ENCODE measurements around the gene TEKT3. TPM values are rescaled to one million over a fixed set of nuclear protein-coding genes. Genes with fewer than 3 reads are reported as not detected.

Gene TEKT3
- total and polyA plus RNA-seq, 9 of the 15 experiments (the other 6 are each of a cell fraction or from before 2014, with no cell fraction given), result not detected

GRCh38 chr17:15364615-15365014 lies 23.2 kb upstream of the TEKT3 start:
- Histone ChIP-seq H3K79me2 (ENCODE audit: control insufficient read depth, insufficient read depth, low read length) (no peaks in the 10 kb centered on the region), H3K27me3 (ENCODE audit: control insufficient read depth in 2 of 2, insufficient read depth in 2 of 2, low read length in 2 of 2) (no peaks in the 10 kb centered on the region), H3K4me1 (replicated peaks in 1 of 2; ENCODE audit: control insufficient read depth in 2 of 2, insufficient read depth in 2 of 2, low read length in 2 of 2) (no peaks in the 10 kb centered on the region; a peak in 2 of 5 replicates), H4K20me1 (replicated peaks; ENCODE audit: control insufficient read depth, insufficient read depth, low read length) (no peaks in the 10 kb centered on the region), H2AFZ (ENCODE audit: low read depth, low read length) (no peak overlapping the region), H3K9me1 (ENCODE audit: control insufficient read depth, insufficient read depth, low read length) (no peaks in the 10 kb centered on the region), H3K9me3 (replicated peaks; ENCODE audit: control insufficient read depth, insufficient read depth, low read depth, low read length) (no peaks in the 10 kb centered on the region), H3K4me3 (no peak overlapping the region), H3K27ac (ENCODE audit: extremely low read depth, low read depth, low read length) (no peak overlapping the region), H3K4me2 (ENCODE audit: insufficient read depth, low read length) (no peak overlapping the region), H3K9ac (ENCODE audit: insufficient read depth in 1 of 2, low read depth in 2 of 2, low read length in 2 of 2) (no peak overlapping the region), H3K36me3 (ENCODE audit: control insufficient read depth, insufficient read depth, low read length) (no peaks in the 10 kb centered on the region)
- intact Hi-C loops (cut with micrococcal nuclease) (no loop called here), in situ Hi-C loops (cut with MboI) (no loop called here)
- ChIA-PET POLR2A (no interaction called here), CTCF (ENCODE audit: low intra/inter-chr PET ratio) (no interaction called here)
- no peak for FAIRE-seq
- no peak for DNase-seq (ENCODE audit: extremely low read depth in 1 of 4, low spot score in 3 of 4)
- no peak for ATAC-seq
- 70% methylated on average over 3 of the region's 3 CpGs for WGBS (ENCODE audit: insufficient coverage, low coverage, missing lambda C conversion rate)
- TF ChIP-seq ZNF830 (CRISPR knock-in tag; IDR thresholded peaks at IDR 0.05), result no peak
- no peak for TF ChIP-seq ELF2 (CRISPR knock-in tag; IDR thresholded peaks at IDR 0.05)
- no peak for TF ChIP-seq KHSRP (IDR thresholded peaks at IDR 0.05)
- TF ChIP-seq AFF1 (IDR thresholded peaks at IDR 0.05; ENCODE audit: low read depth in 1 of 2, partially characterized antibody in 2 of 2), result no peak
- no peak for TF ChIP-seq ZNF134 (CRISPR knock-in tag; conservative IDR thresholded peaks at IDR 0.05)
- TF ChIP-seq TARDBP (IDR thresholded peaks at IDR 0.05), result no peak
- TF ChIP-seq SAP30 (IDR thresholded peaks at IDR 0.05; ENCODE audit: borderline replicate concordance, insufficient read depth, low read depth, low read length, poor library complexity, severe bottlenecking), result no peak
- no peak for TF ChIP-seq BMI1 (IDR thresholded peaks at IDR 0.05; ENCODE audit: low read length)
- no peak for TF ChIP-seq HNRNPL (IDR thresholded peaks at IDR 0.05; ENCODE audit: low read depth, low read length)
- no peak for TF ChIP-seq ZBTB8A (IDR thresholded peaks at IDR 0.05; ENCODE audit: partially characterized antibody)
- TF ChIP-seq KAT2B (IDR thresholded peaks at IDR 0.05; ENCODE audit: low read depth, low read length), result no peak
- no peak for TF ChIP-seq CXXC5 (CRISPR knock-in tag; IDR thresholded peaks at IDR 0.05)
- TF ChIP-seq ZZZ3 (IDR thresholded peaks at IDR 0.05), result no peak
- no peak for TF ChIP-seq PTBP1 (IDR thresholded peaks at IDR 0.05; ENCODE audit: low read depth, low read length)
- TF ChIP-seq JUNB (CRISPR knock-in tag; conservative IDR thresholded peaks at IDR 0.05), result no peak
- no peak for TF ChIP-seq ERF (CRISPR knock-in tag; IDR thresholded peaks at IDR 0.05)
- no peak for TF ChIP-seq ZBED1 (IDR thresholded peaks at IDR 0.05)
- TF ChIP-seq ZNF79 (CRISPR knock-in tag; IDR thresholded peaks at IDR 0.05; ENCODE audit: low read depth), result no peak
- TF ChIP-seq NCOA1 (IDR thresholded peaks at IDR 0.05; ENCODE audit: low read depth), result no peak
- BruUV-seq (replicated peaks), result no TSS peak

Measured in K562 (cell line).